DOHH2 (cell line): Measurements from ENCODE around the gene TBL1X.

Experiments used
- EZH2phosphoT487 ChIP-seq: fragments of 200-600 bp; sonication (generic); IDR thresholded peaks from 2 replicates; pipeline ENCODE4 v1.6.1; 2017; ENCODE audit warnings: borderline replicate concordance, mild to moderate bottlenecking, antibody characterized with exemption, low read length, moderate library complexity, mixed read lengths
- TF ChIP-seq, protein P1 (sequence below): fragments of 200-600 bp; sonication (generic); IDR thresholded peaks from one replicate; pipeline ENCODE4 v1.5.1; 2014; ENCODE audit warnings: antibody characterized with exemption, mild to moderate bottlenecking, low read depth, low read length; ENCODE audit not compliant: poor library complexity, severe bottlenecking

DNA sequence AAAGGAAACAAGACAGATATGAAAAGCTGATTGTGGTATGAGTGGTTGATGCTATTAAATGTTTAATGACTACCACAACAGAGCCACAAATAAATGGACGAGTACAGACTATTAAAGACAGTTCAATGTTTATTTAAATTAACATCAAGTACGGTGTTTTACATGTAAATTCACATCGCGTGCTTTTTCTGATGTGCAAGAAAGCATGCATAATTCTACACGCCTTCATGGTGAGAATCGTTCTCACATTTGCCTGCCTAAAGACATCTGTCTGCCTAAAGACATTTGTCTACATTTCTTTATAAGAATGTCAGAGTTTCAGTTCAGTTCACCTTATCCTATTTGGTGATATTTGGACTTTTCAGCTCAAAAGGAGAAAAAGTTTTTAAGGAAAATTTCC lies 308.1 kb downstream of the TBL1X start:
- TF ChIP-seq, protein P1, sequence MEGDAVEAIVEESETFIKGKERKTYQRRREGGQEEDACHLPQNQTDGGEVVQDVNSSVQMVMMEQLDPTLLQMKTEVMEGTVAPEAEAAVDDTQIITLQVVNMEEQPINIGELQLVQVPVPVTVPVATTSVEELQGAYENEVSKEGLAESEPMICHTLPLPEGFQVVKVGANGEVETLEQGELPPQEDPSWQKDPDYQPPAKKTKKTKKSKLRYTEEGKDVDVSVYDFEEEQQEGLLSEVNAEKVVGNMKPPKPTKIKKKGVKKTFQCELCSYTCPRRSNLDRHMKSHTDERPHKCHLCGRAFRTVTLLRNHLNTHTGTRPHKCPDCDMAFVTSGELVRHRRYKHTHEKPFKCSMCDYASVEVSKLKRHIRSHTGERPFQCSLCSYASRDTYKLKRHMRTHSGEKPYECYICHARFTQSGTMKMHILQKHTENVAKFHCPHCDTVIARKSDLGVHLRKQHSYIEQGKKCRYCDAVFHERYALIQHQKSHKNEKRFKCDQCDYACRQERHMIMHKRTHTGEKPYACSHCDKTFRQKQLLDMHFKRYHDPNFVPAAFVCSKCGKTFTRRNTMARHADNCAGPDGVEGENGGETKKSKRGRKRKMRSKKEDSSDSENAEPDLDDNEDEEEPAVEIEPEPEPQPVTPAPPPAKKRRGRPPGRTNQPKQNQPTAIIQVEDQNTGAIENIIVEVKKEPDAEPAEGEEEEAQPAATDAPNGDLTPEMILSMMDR, result no peak
- TF ChIP-seq EZH2phosphoT487, result no peak
